ENCODE data around the gene CCND2.

Gene CCND2

DNA sequence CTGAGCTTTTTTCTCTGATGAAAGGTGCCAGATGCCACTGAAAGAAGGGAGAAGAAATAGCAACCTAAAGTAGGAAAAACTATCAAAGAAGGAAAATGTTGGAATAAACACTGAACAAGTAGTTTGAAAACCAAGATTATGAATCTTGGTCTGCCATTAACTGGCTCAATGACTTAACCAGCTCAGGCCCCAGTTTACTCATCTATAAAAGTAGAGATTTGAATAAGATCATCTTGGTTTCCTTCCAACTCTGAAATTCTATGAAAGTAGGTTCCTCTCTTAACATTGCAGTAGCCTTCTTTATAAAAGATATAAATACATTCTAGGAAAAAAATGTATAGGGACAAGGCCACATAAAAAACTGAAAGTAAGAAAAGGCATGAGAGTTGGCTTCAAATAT, 16.1 kb upstream of the CCND2 start:
- DNase-seq: no peak

DNA sequence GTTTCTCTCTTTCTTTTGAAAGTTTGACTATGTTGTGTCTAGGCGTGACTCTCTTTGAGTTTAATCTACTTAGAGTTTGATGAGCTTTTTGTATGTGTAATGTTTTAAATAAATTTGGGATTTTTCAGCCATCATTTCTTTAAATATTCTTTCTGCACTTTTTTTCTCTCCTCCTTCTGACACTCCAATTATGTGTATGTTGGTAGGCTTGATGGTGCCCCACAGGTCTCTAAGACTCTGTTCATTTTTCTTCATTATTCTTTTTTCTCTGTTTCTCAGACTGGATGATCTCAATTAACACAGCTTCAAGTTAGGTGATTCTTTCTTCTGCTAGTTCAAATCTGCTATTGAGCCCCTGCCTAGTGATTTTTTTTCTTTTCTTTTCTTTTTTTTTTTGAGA, 14.5 kb upstream of the CCND2 start:
- DNase-seq: no peak

DNA sequence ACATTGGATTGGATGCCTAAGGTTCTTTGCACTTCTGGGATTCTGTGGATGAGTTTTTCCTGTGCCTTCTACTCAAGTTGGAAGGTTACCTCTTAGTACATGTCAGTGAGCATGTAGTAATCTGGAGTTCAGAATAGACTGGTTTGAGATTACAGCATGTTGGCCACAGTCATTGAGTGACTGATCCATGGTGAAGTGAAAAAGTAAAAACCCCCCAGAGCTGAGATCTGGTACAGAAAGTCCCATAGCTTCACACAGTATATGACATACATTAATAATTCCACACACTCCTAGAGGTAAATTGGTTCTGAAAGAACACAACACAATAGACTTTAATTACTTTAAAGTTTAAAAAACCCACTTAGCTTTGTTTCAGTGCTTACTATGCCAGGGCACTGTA, 11.9 kb upstream of the CCND2 start:
- no peak for DNase-seq

- DNase-seq: no peak
Observed at GRCh38 chr12:4265280-4265679, 8.3 kb upstream of the CCND2 start.

- no peak for DNase-seq
Observed at GRCh38 chr12:4266990-4267389, 6.6 kb upstream of the CCND2 start.

- DNase-seq: no peak
Observed at GRCh38 chr12:4267704-4268328, 5.7 kb upstream of the CCND2 start.

- no peak for DNase-seq
Observed at GRCh38 chr12:4268329-4269181, 5.0 kb upstream of the CCND2 start.

DNA sequence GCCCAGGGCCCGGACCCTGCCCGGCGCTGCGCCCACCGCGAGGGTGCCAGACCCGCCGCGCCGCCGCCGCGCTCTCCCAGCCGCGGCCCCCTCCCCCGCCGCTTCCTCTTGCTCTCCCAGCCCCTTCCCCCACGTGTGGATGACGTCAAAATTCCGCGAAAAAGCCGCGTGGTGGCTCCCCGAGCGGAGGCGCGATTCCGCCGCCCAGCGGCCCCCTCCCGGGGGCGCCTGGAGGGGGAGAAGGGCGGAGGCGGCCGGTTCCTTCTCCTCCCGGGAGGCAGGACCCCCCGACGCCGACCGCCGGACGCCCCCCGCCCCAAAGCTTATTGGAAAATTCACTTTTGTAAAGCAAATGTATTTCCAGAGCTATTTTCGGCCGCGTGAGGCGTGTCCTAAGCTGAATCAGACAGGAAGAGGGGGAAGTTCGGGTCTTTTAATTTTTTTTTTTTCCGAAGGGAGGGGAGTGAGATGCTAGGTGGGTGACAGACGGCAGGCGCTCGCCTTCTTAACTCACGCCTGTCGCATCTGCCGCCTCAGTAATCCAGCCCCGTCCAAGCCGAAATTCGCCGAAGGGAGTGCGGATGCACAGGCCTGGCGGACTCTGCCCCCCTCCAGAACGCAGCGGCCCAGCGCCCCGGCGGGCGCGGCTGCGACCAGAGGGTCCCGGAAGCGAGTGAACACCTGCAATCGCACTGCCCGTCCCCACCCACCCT, 4.1 kb upstream of the CCND2 start:
- DNase-seq: no peak

DNA sequence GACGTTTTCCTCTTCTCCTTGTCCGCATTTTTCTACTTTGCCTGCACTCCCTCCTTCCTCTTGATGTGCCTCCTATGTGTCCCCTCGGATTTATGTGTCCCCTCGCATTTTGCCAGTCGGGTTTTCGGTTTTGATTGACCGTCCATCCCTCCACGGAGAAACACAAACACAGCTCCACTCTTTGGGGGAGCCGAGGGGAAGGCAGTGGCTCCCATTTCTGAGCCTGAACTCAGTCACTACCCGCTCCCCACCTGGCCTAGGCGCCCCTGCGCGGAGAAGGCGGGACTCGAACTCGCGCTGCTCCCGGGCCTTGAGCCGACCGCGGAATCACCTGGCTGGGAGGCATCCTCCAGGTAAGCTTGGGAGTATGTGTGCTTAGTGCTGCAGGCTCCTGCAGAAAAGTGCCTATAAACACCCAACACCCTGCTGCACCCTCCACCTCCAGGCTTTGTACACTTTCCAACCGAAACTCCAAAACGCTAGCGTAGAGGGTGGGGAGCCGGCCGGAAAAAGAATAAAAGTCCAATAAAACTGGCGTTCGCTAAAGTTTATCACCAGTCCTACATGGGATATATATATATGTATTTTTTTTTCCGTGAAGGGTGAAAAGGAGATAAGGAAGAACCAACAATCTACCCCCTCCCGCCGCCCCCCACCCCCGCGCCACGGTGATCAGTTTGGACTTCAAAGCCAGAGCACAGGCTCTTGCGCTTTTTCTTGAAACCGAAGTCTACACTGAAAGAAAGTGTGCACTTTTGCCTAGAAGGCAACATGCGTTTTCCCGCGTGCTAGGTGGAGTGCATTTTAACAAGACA, 3.3 kb upstream of the CCND2 start:
- no peak for DNase-seq

DNA sequence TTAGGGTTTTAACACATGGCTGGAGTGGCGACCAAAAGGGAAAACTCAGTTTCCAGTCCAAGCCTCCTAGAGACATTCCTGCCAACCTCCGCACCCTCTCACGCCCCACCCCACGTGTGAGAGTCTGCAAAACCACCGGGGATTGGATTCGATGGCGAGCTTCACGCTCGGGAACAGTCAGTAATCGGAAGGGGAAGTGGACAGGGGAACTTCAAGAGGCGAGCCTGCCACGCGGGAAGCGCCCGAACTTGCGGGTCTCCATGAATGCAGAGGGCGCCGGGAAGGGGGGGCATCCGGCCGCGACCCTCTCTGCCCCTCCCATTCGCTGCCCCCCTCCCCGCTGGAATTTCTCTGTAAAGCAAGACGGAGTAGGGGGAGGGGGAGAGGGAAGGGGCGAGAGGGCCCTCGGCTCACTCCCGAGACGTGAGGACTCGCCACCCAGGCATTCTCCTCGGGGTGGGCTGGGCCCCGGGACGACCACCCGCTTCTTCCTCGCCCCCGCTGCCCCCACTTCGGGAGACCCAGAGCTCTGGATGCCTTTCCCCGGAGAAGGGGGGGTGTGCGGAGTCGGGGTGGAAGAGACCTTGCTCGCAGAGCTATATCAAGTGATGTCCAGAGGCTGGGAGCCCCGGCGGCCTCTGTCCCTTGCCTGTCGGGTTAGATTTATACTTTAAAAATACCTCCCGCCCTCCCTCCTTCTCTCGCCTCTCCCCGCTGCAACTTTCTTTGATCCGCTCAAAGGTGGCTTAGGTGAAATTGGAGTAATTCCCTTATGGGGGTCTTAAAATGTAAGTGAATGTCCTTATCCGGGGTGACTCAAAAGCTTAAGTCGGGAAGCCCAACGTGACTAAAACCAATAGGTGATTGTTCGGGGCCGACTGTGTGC, 2.5 kb upstream of the CCND2 start:
- no peak for DNase-seq

- no peak for DNase-seq
Observed at GRCh38 chr12:4271717-4272423, 1.7 kb upstream of the CCND2 start.

GRCh38 chr12:4272424-4273272, 914 bp upstream of the CCND2 start:
- DNase-seq: no peak

DNA sequence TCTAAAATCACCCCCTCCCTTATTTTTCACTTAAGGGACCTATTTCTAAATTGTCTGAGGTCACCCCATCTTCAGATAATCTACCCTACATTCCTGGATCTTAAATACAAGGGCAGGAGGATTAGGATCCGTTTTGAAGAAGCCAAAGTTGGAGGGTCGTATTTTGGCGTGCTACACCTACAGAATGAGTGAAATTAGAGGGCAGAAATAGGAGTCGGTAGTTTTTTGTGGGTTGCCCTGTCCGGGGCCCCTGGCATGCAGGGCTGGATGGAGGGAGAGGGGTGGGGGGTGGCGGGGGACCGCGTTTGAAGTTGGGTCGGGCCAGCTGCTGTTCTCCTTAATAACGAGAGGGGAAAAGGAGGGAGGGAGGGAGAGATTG, 300 bp upstream of the CCND2 start:
- no peak for DNase-seq

DNA sequence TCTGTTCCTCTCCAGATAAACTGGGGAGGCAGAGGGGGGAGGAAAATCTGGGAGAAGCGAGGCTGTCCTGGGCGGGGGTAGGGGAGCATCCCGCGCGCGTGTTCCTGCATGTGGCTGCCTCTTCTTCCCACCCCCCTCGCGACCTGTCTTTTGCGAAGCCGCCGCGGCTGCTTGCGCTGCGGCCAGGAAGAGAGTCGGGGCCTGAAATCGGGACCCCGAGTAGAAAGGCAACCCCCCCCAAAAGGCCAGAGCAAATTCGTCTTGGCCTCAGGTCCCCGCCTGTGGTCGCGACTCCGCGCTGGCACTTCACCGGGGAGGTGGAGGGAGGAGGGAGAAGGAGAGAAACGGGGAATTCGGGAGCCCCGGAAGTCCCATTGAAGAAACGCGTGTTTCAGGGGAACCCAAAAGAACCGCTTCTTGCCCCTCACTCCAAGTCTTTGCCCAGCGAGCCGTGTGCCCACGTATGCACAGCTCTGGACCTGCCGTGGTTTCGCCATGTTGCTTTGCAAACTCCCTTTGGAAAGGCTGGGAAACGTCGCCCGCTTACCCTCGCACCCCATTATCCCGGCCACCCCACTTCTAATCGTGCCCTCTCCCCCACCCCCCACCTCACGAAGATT, 944 bp downstream of the CCND2 start:
- no peak for DNase-seq

GRCh38 chr12:4275016-4275869, 1.7 kb downstream of the CCND2 start:
- DNase-seq: no peak

DNA sequence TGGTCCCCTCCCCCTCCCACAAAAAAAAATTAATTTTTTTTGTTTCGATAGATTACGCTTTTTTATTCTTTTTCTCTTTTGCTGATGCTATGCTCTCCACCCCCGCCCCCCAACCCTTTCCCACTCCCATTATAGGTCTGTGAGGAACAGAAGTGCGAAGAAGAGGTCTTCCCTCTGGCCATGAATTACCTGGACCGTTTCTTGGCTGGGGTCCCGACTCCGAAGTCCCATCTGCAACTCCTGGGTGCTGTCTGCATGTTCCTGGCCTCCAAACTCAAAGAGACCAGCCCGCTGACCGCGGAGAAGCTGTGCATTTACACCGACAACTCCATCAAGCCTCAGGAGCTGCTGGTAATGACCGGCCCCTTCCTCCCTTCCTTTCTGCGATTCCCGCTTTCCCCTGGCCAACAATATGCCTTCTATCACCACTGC, 2.3 kb downstream of the CCND2 start:
- DNase-seq: no peak

DNA sequence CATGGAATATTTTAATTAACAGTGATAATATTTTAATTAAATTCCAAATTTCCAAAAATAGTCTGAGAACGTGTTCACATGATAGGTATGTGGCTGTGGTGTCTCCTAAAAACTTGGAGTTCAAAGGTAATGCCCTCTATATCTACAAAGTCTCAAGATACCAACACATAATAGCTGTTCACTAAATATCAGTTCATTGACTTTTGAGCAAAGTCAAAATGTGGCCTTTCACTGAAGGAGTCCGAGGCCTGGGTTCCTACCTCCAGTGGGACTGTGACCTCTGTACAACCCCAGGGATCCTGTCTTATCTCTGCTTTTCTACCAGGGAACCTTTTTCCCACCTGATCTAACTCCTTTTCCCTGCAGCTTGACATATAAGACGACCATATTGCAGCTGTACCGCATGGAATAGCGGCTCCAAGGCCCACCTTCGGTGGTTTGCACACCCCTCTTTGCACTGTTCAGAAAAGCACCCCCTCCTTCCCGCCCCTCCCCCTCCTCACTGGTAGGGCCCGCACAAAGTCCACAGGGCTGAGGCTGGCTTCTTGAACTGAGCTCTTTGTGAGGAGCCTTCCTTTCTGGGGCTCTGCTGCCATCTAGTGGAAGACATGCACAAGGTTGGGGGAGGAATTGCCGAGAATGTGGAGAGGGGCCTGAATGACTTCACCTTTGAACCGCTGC, 3.1 kb downstream of the CCND2 start:
- peak; percentile 28 for DNase-seq

- DNase-seq: no peak
Observed at GRCh38 chr12:4277205-4277543, 3.6 kb downstream of the CCND2 start.
